GM18499 (cell line): ENCODE results near the gene FBXO7.

Source experiments
- ATAC-seq: cut with Tn5 transposase; IDR thresholded peaks from one replicate; pipeline ENCODE4 v1.9.1; 2021; ENCODE audit warnings: moderate number of reproducible peaks; ENCODE audit not compliant: insufficient read depth, unreplicated experiment

The FBXO7 gene

DNA sequence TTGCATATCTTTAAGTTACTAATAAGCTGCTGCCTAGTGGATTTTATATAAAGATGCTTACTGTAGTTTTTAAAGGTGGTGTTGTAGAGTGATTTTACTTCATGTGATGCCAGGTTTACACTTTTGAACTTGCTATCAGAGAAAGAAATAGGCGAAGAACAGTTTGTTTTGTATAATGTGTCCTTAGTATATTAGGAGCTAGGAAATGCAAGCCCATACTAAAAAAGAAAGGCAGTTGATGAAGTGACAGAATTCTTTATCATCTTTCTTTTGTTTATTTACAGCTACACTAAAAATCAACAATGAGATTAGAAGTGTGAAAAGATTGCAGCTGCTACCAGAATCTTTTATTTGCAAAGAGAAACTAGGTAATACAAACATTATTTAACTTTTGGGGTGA, 12.8 kb downstream of the FBXO7 start:
- no peak for ATAC-seq

DNA sequence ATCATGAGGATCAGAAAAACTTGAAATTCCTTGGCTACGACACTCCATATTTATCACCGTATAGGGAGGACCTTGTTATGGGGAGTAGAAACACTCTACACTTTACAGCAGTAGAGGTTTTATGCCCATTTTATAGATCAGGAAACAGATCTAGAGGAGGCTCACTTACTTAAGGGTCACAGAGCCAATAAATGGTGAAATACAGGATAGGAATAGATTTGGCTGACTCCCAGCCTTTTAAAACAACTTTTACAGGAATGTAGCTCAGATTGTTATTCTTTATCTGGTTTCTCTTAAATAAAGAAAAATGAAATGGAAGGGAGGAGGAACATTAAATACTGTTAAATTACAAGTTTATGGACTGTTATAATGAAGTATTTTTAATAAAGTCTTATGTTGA, 14.8 kb downstream of the FBXO7 start:
- ATAC-seq = no peak

DNA sequence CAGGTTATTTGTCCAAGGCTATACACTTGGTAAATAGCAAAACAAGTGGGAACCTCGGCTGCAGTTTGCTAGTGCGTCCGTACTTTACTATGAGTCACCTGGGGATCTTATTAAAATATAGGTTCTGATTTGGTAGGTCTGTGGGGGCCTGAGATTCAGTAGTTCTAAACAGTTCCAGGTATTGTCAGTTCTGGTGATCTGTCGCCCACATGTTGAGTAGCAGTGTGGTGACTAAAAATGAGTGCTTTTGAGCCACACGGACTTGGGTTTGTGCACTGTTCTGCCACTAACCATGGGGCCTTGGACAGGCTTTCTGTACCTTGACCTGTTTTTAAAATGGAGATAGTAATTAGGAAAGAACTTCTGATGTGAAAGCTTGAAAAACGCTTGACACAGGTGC, 15.7 kb downstream of the FBXO7 start:
- no peak for ATAC-seq

DNA sequence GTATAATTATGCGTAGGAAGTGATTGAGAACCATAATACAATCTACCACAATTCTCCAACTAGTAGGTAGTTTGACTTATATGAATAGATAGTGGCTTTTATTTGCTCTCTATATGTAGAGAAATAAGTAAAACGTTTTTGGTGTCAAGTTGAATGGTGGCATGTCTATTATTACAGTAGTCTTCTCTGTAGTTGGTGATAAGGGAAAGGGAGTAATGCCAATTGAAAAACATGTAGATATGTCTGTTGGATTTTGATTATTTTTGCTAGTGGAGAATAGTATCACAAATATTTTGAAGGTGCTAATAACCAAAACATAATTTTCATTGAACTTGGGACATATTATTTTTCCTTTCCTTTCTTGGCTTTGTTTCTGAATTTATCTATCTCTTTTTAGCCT, 17.5 kb downstream of the FBXO7 start:
- ATAC-seq = no peak

DNA sequence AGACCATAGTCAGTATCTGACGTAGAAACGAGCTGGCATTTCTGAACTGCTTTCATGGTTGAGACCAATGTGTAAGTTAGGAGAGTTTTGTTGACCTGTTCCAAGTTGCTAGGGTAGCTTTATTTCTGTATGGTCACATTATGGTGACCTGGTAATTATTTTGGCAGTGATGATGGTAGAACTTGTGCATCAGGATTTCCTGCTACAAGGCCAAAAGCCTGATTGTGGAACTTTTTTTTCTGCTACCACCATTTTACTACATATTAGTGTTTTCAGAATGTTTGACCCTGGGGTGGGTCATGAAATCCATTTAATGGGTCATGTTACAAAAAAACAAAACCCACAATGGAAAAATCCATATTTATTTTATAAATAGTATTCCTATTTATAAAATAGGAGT, 18.9 kb downstream of the FBXO7 start:
- ATAC-seq = no peak

DNA sequence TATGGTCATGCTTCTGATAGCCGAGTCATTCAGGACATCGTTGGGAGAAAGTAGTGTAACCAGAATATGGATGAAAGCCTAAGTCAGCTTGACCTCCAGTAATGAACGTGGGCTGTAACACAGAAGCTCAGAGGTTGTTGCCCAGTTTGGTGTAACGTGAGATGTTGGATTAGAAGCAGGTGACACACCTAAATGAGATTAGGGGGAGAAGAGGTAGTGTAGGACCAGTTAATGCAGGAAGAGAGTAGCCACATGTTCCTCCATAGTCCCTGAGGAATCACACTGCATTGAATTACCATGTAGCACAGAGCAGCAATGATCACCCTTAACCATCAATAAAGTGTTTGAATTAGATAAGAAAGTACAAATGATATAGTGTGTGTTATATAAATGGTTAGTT, 20.4 kb downstream of the FBXO7 start:
- ATAC-seq = no peak

DNA sequence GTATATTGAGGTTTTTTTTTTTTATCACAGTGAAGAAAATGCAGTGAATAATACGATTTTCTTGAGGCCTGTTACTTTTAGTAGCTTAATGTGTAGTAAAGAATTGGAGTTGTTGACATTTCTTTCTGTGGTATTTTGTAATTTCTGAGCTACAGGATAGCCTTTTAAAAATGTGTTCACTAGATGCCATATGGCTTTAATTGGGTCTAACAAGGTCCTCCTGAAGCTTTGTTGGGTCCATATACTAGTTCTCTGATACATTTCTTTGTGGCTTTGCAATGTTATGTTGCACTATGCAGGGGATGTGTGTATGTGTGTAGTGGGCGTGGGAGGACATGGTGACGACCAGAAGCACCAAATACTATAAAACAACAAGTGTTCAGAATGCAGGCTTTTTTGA, 25.1 kb downstream of the FBXO7 start:
- ATAC-seq = no peak

DNA sequence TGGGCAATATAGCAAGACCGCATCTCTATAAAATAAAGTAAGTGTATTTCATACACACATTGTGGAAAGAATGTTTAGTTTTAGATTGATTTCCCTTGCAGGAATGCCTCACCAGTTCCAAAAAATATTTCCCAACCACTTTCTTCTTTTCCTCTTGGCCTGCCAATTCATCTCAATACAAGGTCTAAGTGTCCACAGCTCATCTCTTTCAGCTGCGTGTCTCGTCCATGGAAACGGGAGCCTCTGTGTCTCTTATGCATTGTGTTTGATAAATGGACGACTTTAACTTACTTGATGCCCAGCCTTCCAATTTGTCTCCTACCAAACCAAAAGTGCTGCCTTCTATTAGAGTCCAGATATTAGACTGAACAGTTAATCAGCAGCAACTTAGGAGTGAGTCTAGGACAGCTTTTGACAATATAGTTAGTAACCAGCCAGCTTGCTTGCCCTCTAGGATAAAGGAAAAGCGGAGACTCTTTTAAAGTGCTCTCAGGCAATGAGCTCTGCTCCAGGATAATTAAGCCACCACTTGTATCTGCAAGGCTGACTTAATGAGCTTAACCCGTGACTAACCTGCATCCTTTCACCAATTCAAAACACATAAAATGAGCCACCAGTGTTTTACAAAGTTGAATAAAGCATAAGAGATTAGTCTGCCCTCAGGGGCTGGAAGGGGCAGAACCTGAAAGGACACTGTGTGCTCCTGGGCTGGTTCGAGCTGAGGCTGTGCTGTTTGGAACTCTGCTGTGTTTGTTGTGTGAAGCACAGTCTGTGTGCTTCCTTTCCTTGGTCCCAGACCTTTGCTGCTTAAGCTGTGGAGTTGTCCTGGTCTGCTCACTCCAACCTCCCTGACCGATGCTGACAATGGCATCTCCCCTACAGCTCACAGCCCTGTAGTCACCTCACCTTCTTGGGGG, 27.5 kb downstream of the FBXO7 start:
- no peak for ATAC-seq

DNA sequence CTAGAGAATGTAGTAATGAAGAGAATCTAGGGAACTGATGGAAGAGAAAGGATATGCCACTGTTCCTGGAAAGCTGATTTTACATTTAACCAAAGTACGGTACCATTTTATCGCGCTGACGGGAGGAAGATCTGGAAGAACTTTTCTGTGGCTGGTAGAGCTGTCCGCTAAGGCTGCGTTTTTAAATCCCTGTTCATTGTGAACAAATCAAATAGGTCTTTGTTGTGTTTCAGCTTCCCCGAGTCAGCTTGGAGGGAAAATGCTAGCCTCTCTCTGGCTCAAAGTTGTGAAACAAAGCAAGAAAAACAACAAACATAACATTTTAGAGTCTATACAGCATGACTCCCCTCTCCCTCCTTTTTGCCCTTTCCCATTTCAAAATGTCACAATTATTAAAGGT, 34.4 kb downstream of the FBXO7 start:
- ATAC-seq = no peak

DNA sequence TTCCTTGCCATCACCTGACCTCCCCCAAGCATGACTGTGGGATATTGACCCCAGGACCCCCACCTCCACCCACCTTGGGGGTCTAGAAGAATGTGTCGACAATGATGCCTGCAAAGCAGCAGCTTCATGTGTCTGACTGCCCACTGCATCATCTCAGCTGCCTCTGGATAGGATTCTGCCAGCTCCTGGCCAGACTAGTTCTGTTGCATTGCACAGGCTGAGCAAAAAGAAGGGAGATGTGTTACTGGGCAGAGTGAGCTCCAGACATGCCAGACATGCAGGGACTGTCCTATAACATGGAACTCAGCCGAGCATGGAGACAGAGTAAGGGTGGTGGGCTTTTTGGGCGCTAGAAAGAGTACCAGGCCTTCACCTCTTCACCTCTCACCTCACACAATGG, 36.7 kb downstream of the FBXO7 start:
- ATAC-seq = no peak

DNA sequence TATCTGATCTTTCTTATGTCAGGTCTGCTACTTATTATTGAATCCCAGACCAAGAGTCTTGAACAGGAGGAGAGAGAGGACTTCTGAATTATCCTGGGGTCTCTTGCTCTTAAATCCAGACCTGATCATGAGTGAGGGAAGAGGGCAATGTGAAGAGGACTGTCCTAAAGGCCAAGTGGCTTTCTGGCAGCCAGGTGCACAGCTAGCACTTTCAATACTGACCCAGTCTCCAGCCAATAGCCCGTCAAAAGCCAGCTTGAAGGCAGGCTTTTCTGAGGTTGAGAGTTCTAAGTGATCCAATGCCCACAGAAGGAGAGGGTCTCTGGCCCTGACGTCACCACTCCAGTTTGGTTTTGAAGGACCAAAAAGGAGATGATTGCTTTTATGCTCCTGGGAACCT, 37.2 kb downstream of the FBXO7 start:
- ATAC-seq = no peak

DNA sequence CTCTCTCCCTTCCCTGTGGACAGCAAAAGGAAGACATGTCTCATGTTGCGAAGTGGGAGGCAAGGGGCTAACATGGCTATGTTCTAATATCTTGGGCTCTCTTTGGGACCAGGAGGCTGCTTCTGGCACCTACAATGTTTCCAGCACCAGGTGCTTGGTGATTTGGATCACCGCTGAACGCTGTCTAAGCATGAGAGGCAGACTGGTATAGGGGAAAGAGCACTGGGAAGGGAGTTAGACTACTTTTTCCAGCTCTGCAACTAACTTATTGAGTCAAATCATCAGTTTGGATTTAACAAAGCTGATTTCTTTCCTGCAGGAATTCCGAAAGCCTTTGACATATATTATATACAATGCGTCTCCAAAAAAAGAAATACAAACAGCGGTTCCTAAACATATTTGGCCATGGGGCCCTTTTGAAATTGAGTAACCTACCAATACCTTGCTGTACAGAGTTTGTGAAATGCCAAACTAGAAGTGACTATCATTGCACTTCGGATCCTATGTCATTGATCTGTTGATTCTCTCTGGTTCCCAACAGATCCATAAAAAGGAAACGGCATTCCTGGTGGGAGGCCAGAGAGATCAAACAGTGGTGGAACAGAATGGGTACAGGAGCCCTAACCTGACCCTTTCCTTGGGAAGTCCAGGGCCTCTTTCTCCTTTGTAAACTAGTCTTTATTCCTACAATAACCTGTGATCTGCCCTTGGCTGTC, 37.8 kb downstream of the FBXO7 start:
- ATAC-seq = no peak

DNA sequence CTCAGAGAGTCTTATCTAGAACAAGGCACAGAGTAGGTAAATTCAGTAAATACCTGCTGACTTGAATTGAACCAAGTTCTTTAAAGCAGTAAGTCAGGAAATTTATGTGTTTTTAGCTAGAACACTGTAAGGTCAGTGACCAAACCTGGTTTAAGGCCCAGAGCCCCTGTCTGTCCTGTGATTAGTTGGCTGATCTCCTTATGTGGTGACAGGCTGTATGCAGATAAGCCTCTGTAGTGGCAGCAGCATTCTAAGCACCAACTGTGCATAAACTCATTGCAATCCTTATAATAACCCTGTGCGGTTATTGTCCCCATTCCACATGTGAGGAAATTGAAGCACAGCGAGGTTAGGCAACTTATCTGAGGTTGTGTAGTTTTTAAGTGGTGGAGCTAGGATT, 40.5 kb downstream of the FBXO7 start:
- no peak for ATAC-seq

DNA sequence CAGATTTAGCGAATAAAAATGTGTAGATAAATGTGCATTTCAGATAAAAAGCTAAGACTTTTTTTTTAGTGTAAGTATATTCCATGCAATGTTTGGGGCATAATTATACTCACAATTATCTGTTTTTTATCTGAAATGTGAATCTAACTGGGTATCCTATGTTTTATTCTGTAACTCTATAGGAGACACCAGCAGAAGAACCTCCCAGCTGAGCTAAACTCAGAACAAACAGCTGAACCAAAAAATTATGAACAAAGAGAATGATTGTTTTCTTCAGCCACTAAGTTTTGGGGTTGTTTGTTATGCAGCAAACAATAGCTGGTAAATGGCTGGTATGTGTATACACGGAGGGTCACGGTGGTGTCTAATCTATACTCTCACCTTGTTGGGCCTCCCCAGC, 42.9 kb downstream of the FBXO7 start:
- ATAC-seq = no peak

DNA sequence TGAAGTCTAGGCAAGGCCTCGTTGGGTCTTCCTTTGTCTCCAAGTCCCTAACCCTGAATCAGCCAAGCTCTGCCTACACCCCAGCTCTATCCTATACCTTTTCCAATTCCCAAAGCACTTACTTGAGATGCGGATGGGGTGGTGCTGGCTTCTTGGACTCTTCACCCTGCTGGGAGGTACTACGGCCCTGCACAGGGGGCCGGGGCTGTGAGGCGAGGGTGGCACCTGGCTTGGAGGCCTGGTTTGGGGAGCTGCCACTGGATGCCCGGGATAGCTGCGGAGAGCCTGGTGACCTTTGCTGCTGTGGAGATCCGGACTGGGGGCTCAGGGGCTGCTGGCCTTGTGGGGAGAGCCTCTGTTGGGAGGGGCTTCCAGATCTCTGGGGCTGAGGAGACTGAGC, 43.3 kb downstream of the FBXO7 start:
- no peak for ATAC-seq

DNA sequence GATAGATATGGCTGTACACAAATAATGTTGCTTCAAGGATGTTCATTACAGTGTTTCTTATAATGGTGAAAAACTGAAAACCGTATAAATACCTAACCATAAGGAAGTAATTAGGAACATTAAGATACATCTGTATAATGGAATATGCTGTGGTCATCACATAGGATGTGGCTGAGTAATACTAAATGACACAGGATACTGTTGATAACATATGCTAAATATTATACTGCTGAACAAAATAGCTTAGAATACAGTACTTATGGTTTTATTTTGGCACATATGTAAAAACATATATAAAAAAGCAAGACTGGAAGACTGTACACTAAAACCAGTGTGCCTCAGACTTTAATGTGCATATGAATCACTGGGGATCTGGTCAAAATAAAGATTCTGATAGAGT, 43.8 kb downstream of the FBXO7 start:
- ATAC-seq = no peak

DNA sequence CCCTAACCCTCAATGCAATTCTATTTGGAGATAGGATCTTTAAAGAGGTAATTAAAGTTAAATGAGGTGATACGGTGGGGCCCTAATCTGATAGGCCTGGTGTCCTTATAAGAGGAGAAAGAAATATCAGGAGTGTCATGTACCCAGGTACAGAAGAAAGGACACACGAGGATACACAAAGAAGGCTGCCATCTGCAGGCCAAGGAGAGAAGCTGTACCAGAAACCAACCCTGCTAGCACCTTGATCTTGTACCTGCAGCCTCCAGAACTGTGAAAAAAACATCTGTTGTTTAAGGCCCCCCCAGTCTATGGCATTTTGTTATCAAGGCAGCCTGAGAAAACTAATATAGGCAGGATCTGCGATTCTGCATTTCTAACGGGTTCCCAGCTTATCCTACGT, 44.2 kb downstream of the FBXO7 start:
- no peak for ATAC-seq

DNA sequence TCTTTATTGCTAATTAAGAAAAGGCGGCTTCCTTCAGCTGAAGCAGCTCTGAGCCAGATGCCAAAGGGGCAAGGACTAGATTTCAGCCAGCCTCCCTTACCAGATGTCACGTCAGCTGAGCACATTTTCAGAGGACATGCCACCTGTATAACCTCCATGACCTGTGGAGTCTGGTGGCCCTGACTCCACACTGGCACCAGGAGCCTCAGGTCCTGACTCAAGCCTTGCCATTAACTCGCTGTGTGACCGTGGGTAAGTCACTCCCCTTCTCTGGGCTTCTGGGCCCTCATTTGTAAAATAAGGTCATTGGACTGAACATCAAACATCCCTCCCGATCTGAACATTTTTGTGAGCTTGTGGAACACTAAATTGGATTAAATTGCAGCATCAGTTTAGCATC, 46.0 kb downstream of the FBXO7 start:
- no peak for ATAC-seq

DNA sequence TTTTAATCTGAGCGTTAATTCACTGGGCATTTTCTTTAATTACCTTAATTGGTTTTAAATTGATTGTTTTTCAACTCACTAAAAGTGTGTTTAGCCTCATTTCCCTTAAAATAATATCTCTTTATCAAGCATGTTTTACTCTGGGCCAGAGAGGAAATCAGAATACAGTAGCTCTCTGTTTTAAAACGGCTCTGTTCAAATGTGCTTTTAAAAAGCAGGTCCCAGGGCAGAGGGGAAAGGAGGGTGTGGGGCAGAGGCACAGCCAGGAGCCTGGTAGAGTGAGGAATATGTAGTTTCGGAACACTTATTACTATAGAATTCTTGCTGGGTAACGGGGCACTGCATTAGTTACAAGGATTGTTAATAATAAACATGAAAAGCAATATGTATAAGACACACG, 47.6 kb downstream of the FBXO7 start:
- no peak for ATAC-seq

DNA sequence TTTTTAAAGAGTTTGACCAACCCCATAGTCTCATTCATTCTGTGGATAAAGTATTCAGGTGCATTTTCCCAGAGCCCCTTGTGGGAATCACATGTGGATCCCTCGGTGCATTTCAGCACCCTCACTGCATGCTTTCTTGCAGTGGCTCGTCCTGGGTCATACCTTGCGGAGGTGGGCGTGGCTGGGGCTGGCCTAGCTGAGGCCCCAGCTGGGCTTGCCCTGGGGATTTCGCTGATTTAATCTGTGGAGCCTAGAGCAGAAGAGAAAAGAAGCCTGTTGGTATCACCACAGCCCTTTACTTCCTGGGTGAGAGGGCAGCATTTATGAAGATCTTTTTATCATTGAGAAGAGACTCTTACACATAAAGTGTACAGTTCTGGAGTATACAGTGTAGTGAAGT, 53.1 kb downstream of the FBXO7 start:
- ATAC-seq = no peak

DNA sequence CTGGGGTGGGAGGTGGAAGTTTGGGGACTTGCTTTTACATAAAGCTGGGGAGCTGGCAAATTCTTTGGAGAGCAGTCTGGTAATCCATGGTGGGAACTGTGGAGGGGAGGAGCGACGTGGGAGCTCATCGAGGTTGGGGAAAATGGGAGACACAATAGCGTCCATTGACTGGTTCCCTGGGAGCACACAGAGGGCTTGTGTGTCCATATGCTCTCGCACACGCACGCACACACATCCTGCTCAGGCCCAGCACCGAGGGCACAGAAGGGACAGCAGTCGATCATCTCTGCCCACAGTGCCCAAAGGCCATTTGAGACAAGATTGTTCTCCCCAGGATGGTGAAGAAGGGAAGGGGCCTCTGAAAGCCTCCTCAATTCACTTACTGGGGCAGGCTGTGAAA, 53.7 kb downstream of the FBXO7 start:
- ATAC-seq = no peak
